Measurements from ENCODE around the gene ZNF384. TPM values are rescaled to one million over a fixed set of nuclear protein-coding genes. Genes with fewer than 3 reads are reported as not detected.

The ZNF384 gene
- total RNA-seq, 1 experiment from 2014 or later: 63.8 TPM

- no peak for TF ChIP-seq KAT7 (CRISPR knock-in tag; IDR thresholded peaks at IDR 0.05; ENCODE audit: borderline replicate concordance)
- 0 out of 2 replicates have a peak, but pooled peaks have one; percentile 49 for TF ChIP-seq SMAD4 (CRISPR knock-in tag; IDR thresholded peaks at IDR 0.05)
- TF ChIP-seq RELA (CRISPR knock-in tag; IDR thresholded peaks at IDR 0.05; ENCODE audit: borderline replicate concordance): peak; percentile 89
- TF ChIP-seq, protein P1, sequence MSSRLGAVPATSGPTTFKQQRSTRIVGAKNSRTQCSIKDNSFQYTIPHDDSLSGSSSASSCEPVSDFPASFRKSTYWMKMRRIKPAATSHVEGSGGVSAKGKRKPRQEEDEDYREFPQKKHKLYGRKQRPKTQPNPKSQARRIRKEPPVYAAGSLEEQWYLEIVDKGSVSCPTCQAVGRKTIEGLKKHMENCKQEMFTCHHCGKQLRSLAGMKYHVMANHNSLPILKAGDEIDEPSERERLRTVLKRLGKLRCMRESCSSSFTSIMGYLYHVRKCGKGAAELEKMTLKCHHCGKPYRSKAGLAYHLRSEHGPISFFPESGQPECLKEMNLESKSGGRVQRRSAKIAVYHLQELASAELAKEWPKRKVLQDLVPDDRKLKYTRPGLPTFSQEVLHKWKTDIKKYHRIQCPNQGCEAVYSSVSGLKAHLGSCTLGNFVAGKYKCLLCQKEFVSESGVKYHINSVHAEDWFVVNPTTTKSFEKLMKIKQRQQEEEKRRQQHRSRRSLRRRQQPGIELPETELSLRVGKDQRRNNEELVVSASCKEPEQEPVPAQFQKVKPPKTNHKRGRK (CRISPR knock-in tag; IDR thresholded peaks at IDR 0.05; ENCODE audit: borderline replicate concordance): 0 out of 2 replicates have a peak, but pooled peaks have one; percentile 20
- 0 out of 2 replicates have a peak, but pooled peaks have one; percentile 40 for TF ChIP-seq ZNF263 (CRISPR knock-in tag; IDR thresholded peaks at IDR 0.05; ENCODE audit: low read depth)
- no peak for TF ChIP-seq AR (CRISPR knock-in tag; IDR thresholded peaks at IDR 0.05)
- peak; percentile 75 for TF ChIP-seq GABPB1 (CRISPR knock-in tag; IDR thresholded peaks at IDR 0.05)
- TF ChIP-seq ZBTB21 (CRISPR knock-in tag; IDR thresholded peaks at IDR 0.05; ENCODE audit: borderline replicate concordance): peak; percentile 91
- peak; percentile 80; the same call in 1 of the 2 replicates for TF ChIP-seq ESRRA (CRISPR knock-in tag; IDR thresholded peaks at IDR 0.05; ENCODE audit: borderline replicate concordance)
- peak; percentile 94 for TF ChIP-seq FOXK1 (CRISPR knock-in tag; IDR thresholded peaks at IDR 0.05)
- TF ChIP-seq TEAD1 (CRISPR knock-in tag; IDR thresholded peaks at IDR 0.05): peak; percentile 96
- peak; percentile 76 for TF ChIP-seq ZNF317 (CRISPR knock-in tag; IDR thresholded peaks at IDR 0.05; ENCODE audit: borderline replicate concordance, low read depth)
- TF ChIP-seq MYBL2 (CRISPR knock-in tag; IDR thresholded peaks at IDR 0.05): peak; percentile 95
- no peak for TF ChIP-seq GRHL2 (CRISPR knock-in tag; IDR thresholded peaks at IDR 0.05; ENCODE audit: insufficient replicate concordance, severe bottlenecking)
- TF ChIP-seq GTF2I (CRISPR knock-in tag; conservative IDR thresholded peaks at IDR 0.05): no peak
- TF ChIP-seq CBFB (CRISPR knock-in tag; IDR thresholded peaks at IDR 0.05; ENCODE audit: low read depth): 0 out of 2 replicates have a peak, but pooled peaks have one; percentile 59
- TF ChIP-seq NFYB (CRISPR knock-in tag; conservative IDR thresholded peaks at IDR 0.05; ENCODE audit: low read depth): peak; percentile 47
- peak; percentile 98 for TF ChIP-seq TP53 (CRISPR knock-in tag; IDR thresholded peaks at IDR 0.05)
Measured at GRCh38 chr12:6723607-6724408, 34.6 kb upstream of the ZNF384 start, which contains the start of gene COPS7A (continued).

DNA sequence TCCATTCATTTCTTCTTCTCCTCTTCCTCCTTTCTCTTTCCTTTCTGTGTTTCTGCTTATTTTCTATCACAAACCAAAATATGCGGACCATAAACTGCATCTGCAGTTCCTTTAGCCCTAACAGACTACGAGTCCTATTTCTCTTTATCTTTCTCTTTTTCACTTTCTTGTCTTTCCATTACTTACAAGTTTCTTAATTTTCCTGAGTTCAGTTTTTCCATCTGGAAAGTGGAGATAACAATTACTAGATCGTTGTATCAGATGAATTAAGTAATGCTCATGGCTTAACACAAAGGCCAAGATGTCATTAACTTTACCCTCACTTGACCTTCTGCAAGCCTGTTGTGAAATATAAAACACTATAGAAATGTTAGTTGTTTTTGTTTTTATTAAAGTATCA is 33.7 kb upstream of the ZNF384 start:
- Mint-ChIP-seq H3K36me3 (peaks cover 9% of the 10 kb centered on the region; the same call in 1 of the 2 replicates), H3K27ac (no peak overlapping the region), H3K27me3 (ENCODE audit: low read depth) (peaks cover 16% of the 10 kb centered on the region), H3K4me1 (peaks cover 11% of the 10 kb centered on the region), H3K9me3 (no peaks in the 10 kb centered on the region), H3K4me3 (peak overlapping the region; percentile 88)
- TF ChIP-seq JAZF1 (CRISPR knock-in tag; IDR thresholded peaks at IDR 0.05) (no peak), ZNF423 (CRISPR knock-in tag; IDR thresholded peaks at IDR 0.05) (no peak), NR3C1 (CRISPR knock-in tag; conservative IDR thresholded peaks at IDR 0.05; ENCODE audit: low read depth) (no peak), ZNF138 (CRISPR knock-in tag; conservative IDR thresholded peaks at IDR 0.05) (no peak), NFATC4 (CRISPR knock-in tag; IDR thresholded peaks at IDR 0.05) (no peak), E2F1 (CRISPR knock-in tag; IDR thresholded peaks at IDR 0.05) (no peak), TCF7 (CRISPR knock-in tag; IDR thresholded peaks at IDR 0.05; ENCODE audit: low read depth) (no peak)
- TF ChIP-seq, protein P2, sequence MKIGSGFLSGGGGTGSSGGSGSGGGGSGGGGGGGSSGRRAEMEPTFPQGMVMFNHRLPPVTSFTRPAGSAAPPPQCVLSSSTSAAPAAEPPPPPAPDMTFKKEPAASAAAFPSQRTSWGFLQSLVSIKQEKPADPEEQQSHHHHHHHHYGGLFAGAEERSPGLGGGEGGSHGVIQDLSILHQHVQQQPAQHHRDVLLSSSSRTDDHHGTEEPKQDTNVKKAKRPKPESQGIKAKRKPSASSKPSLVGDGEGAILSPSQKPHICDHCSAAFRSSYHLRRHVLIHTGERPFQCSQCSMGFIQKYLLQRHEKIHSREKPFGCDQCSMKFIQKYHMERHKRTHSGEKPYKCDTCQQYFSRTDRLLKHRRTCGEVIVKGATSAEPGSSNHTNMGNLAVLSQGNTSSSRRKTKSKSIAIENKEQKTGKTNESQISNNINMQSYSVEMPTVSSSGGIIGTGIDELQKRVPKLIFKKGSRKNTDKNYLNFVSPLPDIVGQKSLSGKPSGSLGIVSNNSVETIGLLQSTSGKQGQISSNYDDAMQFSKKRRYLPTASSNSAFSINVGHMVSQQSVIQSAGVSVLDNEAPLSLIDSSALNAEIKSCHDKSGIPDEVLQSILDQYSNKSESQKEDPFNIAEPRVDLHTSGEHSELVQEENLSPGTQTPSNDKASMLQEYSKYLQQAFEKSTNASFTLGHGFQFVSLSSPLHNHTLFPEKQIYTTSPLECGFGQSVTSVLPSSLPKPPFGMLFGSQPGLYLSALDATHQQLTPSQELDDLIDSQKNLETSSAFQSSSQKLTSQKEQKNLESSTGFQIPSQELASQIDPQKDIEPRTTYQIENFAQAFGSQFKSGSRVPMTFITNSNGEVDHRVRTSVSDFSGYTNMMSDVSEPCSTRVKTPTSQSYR (CRISPR knock-in tag; IDR thresholded peaks at IDR 0.05): no peak
- ATAC-seq (no peak), DNase-seq (ENCODE audit: low spot score) (no peak)
- CTCF ChIA-PET: interaction anchor here (1.0 to 2.4 kb wide), 10 partner anchors 23 to 168 kb away, joined by 3 to 25 read pairs (median 4); partner anchors contain the start of genes PTMS and ZNF384
- POLR2A ChIA-PET: interaction anchor here (0.6 to 2.6 kb wide), 5 partner anchors 16 to 235 kb away, joined by 3 to 39 read pairs (median 13); partner anchors contain the start of genes MLF2 and ZNF384
